Tibial artery (tissue), 4 donors: ENCODE data around the gene NRF1.

Experiments used
- DNase-seq, 2 donors: peaks; one replicate each; pipeline ENCODE4 v3.0.0-alpha.2; 2019
- H3K27ac ChIP-seq, 2 donors: fragments of 200-600 bp; sonication (generic) in 1 of 2; 1 replicate in 1 of 2; 2 replicates in 1 of 2; pipeline ENCODE4 v1.5.1; 2018 to 2019; ENCODE audit warnings: mild to moderate bottlenecking in 1 of 2
- H3K27me3 ChIP-seq, 2 donors: fragments of 200-600 bp; sonication (generic) in 1 of 2; one replicate each; pipeline versions ENCODE4 v1.5.1 to v1.6.0; 2016 to 2019
- H3K36me3 ChIP-seq, 3 donors: fragments of 200-600 bp; sonication (generic) in 2 of 3; one replicate each; pipeline ENCODE4 v1.5.1; 2016 to 2019; ENCODE audit warnings: mild to moderate bottlenecking in 2 of 3
- H3K4me1 ChIP-seq, 4 donors: fragments of 200-600 bp; sonication (generic) in 2 of 4; 1 replicate in 3 of 4; 2 replicates in 1 of 4; pipeline ENCODE4 v1.5.1; 2016 to 2019
- H3K4me3 ChIP-seq, 2 donors: fragments of 200-600 bp; sonication (generic) in 1 of 2; 1 replicate in 1 of 2; 2 replicates in 1 of 2; pipeline ENCODE4 v1.5.1; 2018 to 2019; ENCODE audit warnings: mild to moderate bottlenecking in 2 of 2
- H3K9me3 ChIP-seq, 3 donors: fragments of 200-600 bp; sonication (generic) in 1 of 3; one replicate each; pipeline ENCODE4 v1.5.1; 2016 to 2019
- intact Hi-C: fragments of 100-400 bp; cut with DNase I; formaldehyde crosslinking; loops from one replicate; pipeline ENCODE4 v1.15.0; 2023; ENCODE audit warnings: low total_unique reads
- TF ChIP-seq, protein P1 (sequence below), 2 experiments: fragments of 200-600 bp in 1 of 2; fragments of 450-650 bp in 1 of 2; IDR thresholded peaks; one replicate each; pipeline ENCODE4 v1.5.1; 2017 to 2019; ENCODE audit warnings: antibody characterized with exemption in 2 of 2, mild to moderate bottlenecking in 1 of 2, moderate library complexity in 1 of 2

Gene NRF1

DNA sequence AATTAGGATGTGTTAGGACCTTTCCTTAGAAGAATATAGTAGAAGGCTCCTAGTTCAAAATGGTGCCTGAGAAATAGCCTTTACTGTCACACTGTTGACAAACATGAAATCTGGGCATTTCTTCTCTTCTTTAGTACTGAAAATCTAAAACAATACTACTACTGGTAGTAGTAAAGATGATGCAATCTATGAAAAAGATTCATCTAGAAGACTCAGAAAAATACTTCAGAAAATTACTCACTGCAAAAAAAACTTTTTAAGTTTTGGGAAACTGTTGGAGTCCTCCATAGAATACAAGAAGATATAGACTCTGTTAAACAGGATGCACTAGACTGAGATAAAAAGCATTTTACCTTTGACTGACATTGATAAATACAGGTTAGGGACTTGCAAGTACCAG is 67.1 kb downstream of the NRF1 start:
- intact Hi-C loops = no loop called here
- Histone ChIP-seq H3K36me3 (peaks cover 32 to 37% (median 37%) of the 10 kb centered on the region in 3 donors), H3K4me1 (no peaks in the 10 kb centered on the region), H3K27ac (no peak overlapping the region), H3K9me3 (peaks cover 0 to 5% (median 4%) of the 10 kb centered on the region in 3 donors), H3K4me3 (no peak overlapping the region), H3K27me3 (no peaks in the 10 kb centered on the region)
- TF ChIP-seq, protein P1, sequence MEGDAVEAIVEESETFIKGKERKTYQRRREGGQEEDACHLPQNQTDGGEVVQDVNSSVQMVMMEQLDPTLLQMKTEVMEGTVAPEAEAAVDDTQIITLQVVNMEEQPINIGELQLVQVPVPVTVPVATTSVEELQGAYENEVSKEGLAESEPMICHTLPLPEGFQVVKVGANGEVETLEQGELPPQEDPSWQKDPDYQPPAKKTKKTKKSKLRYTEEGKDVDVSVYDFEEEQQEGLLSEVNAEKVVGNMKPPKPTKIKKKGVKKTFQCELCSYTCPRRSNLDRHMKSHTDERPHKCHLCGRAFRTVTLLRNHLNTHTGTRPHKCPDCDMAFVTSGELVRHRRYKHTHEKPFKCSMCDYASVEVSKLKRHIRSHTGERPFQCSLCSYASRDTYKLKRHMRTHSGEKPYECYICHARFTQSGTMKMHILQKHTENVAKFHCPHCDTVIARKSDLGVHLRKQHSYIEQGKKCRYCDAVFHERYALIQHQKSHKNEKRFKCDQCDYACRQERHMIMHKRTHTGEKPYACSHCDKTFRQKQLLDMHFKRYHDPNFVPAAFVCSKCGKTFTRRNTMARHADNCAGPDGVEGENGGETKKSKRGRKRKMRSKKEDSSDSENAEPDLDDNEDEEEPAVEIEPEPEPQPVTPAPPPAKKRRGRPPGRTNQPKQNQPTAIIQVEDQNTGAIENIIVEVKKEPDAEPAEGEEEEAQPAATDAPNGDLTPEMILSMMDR (IDR thresholded peaks at IDR 0.05) = no peak
- DNase-seq = no peak

DNA sequence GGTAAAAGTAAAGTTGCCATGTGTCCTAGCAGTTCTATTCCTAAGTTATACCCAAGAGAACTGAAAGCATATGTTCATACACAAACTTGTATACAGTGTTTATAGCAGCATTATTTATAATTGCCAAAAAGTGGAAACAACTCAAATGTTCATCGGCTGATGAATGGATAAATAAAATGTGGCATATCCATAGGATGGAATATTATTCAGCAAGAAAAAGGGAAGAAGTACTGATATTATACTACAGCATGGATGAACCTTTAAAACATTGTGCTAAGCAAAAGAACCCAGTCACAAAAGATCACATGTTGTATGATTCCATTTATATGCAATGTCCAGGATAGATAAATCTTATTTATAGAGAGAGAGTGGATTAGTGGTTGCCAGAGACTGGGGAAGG is 68.9 kb downstream of the NRF1 start:
- DNase-seq = no peak
- Histone ChIP-seq H3K4me1 (no peaks in the 10 kb centered on the region), H3K4me3 (no peak overlapping the region), H3K36me3 (peaks cover 16 to 29% (median 19%) of the 10 kb centered on the region in 3 donors), H3K27ac (no peak overlapping the region), H3K9me3 (peaks cover 0 to 4% (median 2%) of the 10 kb centered on the region in 3 donors), H3K27me3 (no peaks in the 10 kb centered on the region)
- intact Hi-C loops = no loop called here
- TF ChIP-seq, protein P1 (IDR thresholded peaks at IDR 0.05) = no peak

DNA sequence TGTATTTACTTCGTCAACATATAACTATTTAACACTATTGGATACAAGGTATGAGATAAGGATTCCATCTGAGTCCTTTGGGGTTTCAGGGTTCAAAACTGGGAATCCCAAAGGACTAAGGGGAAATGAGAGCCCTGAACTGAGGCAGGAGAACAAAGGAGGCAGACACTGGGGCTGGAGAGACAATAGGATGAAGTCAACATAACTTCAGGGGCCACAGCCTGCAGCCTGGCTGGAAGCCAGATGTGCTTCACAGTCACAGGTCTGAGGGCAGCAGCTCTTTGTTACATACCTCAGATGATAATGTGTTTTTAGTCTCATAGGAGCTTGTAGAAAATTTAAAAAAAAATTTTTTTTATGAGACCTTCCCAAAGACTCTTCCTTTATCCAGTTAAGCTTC is 73.3 kb downstream of the NRF1 start:
- Histone ChIP-seq H3K27me3 (no peaks in the 10 kb centered on the region), H3K36me3 (peaks cover 0 to 2% (median under 1%) of the 10 kb centered on the region in 3 donors), H3K4me1 (peaks cover 0 to 5% (median 0%) of the 10 kb centered on the region in 4 donors), H3K27ac (no peak overlapping the region), H3K4me3 (no peak overlapping the region), H3K9me3 (no peaks in the 10 kb centered on the region)
- intact Hi-C loops = no loop called here
- no peak for DNase-seq
- TF ChIP-seq, protein P1 (IDR thresholded peaks at IDR 0.05) = no peak

DNA sequence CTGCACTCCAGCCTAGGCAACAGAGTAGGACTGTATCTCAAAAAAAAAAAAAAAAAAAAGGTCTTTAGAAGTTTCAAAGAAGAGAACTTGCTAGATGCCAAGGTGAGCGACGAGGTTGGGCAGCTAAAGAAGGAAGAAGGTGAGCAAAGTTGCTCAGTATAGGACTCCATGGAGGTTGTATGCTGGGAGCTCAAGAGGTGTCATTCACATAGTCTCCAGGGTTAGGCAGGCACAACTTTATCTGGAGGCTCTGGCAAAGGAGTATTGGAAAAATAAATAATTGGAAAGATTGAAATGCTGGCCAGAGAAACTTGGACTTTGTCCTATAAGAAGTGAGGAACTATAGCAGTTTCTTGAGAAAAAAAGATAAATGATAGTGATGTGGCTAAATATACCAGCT is 74.5 kb downstream of the NRF1 start:
- Histone ChIP-seq H3K27me3 (no peaks in the 10 kb centered on the region), H3K36me3 (peaks cover 0 to 12% (median 5%) of the 10 kb centered on the region in 3 donors), H3K27ac (no peak overlapping the region), H3K4me3 (no peak overlapping the region), H3K4me1 (peaks cover 0 to 5% (median 0%) of the 10 kb centered on the region in 4 donors), H3K9me3 (no peaks in the 10 kb centered on the region)
- intact Hi-C loops = no loop called here
- TF ChIP-seq, protein P1 (IDR thresholded peaks at IDR 0.05) = no peak
- DNase-seq = no peak

DNA sequence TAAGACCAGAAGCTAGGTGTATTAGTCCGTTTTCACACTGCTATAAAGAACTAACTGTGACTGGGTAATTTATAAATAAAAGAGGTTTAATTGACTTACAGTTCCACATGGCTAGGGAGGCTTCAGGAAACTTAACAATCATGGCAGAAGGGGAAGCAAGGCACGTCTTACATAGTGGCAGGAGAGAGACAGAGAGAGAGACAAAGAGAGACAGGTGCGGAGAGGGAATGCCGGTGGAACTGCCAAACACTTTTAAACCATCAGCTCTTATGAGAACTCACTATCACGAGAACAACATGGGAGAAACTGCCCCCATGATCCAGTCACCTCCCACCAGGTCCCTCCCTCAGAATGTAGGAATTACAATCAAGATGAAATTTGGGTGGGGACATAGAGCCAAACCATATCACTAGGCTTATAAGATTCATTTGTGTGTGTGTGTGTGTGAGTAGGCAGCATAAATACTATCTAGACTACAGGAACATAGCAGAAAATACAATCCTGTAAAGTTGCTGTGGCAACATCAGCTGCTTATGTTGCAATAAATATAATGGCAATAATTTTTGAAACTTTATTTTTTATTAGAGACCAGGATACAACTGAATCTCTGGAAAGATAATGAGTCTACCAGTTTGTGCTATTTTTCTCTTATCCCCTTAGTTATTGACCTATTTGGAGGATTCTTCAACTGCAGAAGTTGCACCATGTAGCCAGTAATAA is 77.1 kb downstream of the NRF1 start:
- TF ChIP-seq, protein P1 (IDR thresholded peaks at IDR 0.05) = no peak
- Histone ChIP-seq H3K4me3 (no peak overlapping the region), H3K9me3 (no peaks in the 10 kb centered on the region), H3K4me1 (peaks cover 0 to 5% (median 0%) of the 10 kb centered on the region in 4 donors), H3K27ac (no peak overlapping the region), H3K27me3 (no peaks in the 10 kb centered on the region), H3K36me3 (peaks cover 15 to 38% (median 19%) of the 10 kb centered on the region in 3 donors)
- intact Hi-C loops = no loop called here
- no peak for DNase-seq
